GM12892 (cell line): Measurements from ENCODE around the gene LRATD1. TPM values are rescaled to one million over a fixed set of nuclear protein-coding genes. Genes with fewer than 3 reads are reported as not detected.

Experiments
- DNase-seq: peaks from one replicate; pipeline ENCODE4 v3.0.0; 2011; ENCODE audit not compliant: insufficient read length
- FAIRE-seq: peaks from 2 replicates; lab custom pipeline; 2011; peaks lifted over from hg19 to GRCh38; lab: Jason Lieb, UNC
- POLR2A ChIP-seq: IDR thresholded peaks from 2 replicates; pipeline ENCODE4 v1.6.1; 2011; ENCODE audit warnings: low read depth, low read length, control low read depth
- POLR2AphosphoS5 ChIP-seq: IDR thresholded peaks from 2 replicates; pipeline ENCODE4 v1.6.1; 2011; ENCODE audit warnings: low read depth, low read length, control low read depth
- TAF1 ChIP-seq: IDR thresholded peaks from 2 replicates; pipeline ENCODE4 v1.6.1; 2011; ENCODE audit warnings: low read depth, mild to moderate bottlenecking, control low read depth, low read length, borderline replicate concordance
- polyA plus RNA-seq: library from polyadenylated mRNA; unstranded; fragments of >200 nt; gene quantifications from one replicate; pipeline ENCODE4 v1.2.1, GENCODE V29; 2012; ENCODE audit warnings: missing spikeins, inconsistent platforms; ENCODE audit not compliant: missing spikeins

The LRATD1 gene
- not detected for polyA plus RNA-seq

- FAIRE-seq (no peak), DNase-seq (no peak)
- TF ChIP-seq POLR2AphosphoS5 (no peak), POLR2A (no peak), TAF1 (no peak)
Measured at GRCh38 chr2:14632133-14632936, at the start of gene LRATD1. Gene LRATD1 (plus strand): TSS chr2:14632717. CDS start chr2:14633980, 1,263 bp downstream.

- DNase-seq (no peak), FAIRE-seq (no peak)
- TF ChIP-seq POLR2A (no peak), POLR2AphosphoS5 (no peak), TAF1 (no peak)
Measured at GRCh38 chr2:14583059-14583458, 49.5 kb upstream of the LRATD1 start.

- no peak for TF ChIP-seq POLR2AphosphoS5
- TF ChIP-seq POLR2A: no peak
- DNase-seq (no peak), FAIRE-seq (no peak)
Measured at GRCh38 chr2:14583802-14584201, 48.7 kb upstream of the LRATD1 start.

- FAIRE-seq: no peak
- no peak for DNase-seq
- TF ChIP-seq POLR2A: no peak
- TF ChIP-seq TAF1: no peak
- TF ChIP-seq POLR2AphosphoS5: no peak
Measured at GRCh38 chr2:14587119-14587518, 45.4 kb upstream of the LRATD1 start.

- TF ChIP-seq POLR2A (no peak), TAF1 (no peak), POLR2AphosphoS5 (no peak)
- FAIRE-seq: no peak
- no peak for DNase-seq
Measured at GRCh38 chr2:14601156-14601770, 31.3 kb upstream of the LRATD1 start.

GRCh38 chr2:14602309-14602708 lies 30.2 kb upstream of the LRATD1 start:
- DNase-seq: no peak
- no peak for FAIRE-seq
- TF ChIP-seq TAF1 (no peak), POLR2AphosphoS5 (no peak), POLR2A (no peak)

- no peak for TF ChIP-seq POLR2A
- no peak for TF ChIP-seq TAF1
- no peak for TF ChIP-seq POLR2AphosphoS5
- FAIRE-seq: no peak
- DNase-seq: no peak
Measured at GRCh38 chr2:14603676-14604075, 28.8 kb upstream of the LRATD1 start.

GRCh38 chr2:14608245-14608644 lies 24.3 kb upstream of the LRATD1 start:
- no peak for FAIRE-seq
- TF ChIP-seq POLR2A: no peak
- TF ChIP-seq TAF1: no peak
- TF ChIP-seq POLR2AphosphoS5: no peak

GRCh38 chr2:14614017-14614416 lies 18.5 kb upstream of the LRATD1 start:
- no peak for FAIRE-seq
- TF ChIP-seq TAF1 (no peak), POLR2A (no peak)

More at GRCh38 chr2:14608245-14608644, 24.3 kb upstream of the LRATD1 start:
- DNase-seq: no peak

GRCh38 chr2:14615121-14615520 lies 17.4 kb upstream of the LRATD1 start:
- TF ChIP-seq POLR2A (no peak), POLR2AphosphoS5 (no peak), TAF1 (no peak)
- FAIRE-seq: no peak

More at GRCh38 chr2:14614017-14614416, 18.5 kb upstream of the LRATD1 start:
- no peak for DNase-seq

GRCh38 chr2:14615760-14616159 lies 16.8 kb upstream of the LRATD1 start:
- FAIRE-seq: no peak
- no peak for TF ChIP-seq POLR2AphosphoS5
- DNase-seq: no peak

More at GRCh38 chr2:14615121-14615520, 17.4 kb upstream of the LRATD1 start:
- no peak for DNase-seq

GRCh38 chr2:14616342-14616741 lies 16.2 kb upstream of the LRATD1 start:
- no peak for FAIRE-seq
- DNase-seq: no peak
- TF ChIP-seq POLR2A (no peak), TAF1 (no peak), POLR2AphosphoS5 (no peak)

- no peak for DNase-seq
- TF ChIP-seq POLR2AphosphoS5 (no peak), POLR2A (no peak), TAF1 (no peak)
- FAIRE-seq: no peak
Measured at GRCh38 chr2:14616950-14617349, 15.6 kb upstream of the LRATD1 start.
